ES-I3 (cell line): ENCODE measurements around the gene SETD6.
"Not testable (repeated sequence)": the region's sequence is repeated elsewhere in the genome, so short reads cannot be mapped to it uniquely, and the experiment has no call there.

ENCODE experiments used
- H3K36me3 ChIP-seq: 2 replicates; pipeline ENCODE4 v1.6.1; 2013; ENCODE audit warnings: mild to moderate bottlenecking, low read length, control low read depth, moderate library complexity; ENCODE audit not compliant: insufficient read depth
- H3K4me1 ChIP-seq: 2 replicates; pipeline ENCODE4 v1.6.1; 2013; ENCODE audit warnings: mild to moderate bottlenecking, control low read depth, low read length; ENCODE audit not compliant: insufficient read depth
- H3K9ac ChIP-seq: 2 replicates; pipeline ENCODE4 v1.6.1; 2013; ENCODE audit warnings: low read depth, mild to moderate bottlenecking, low read length, moderate library complexity
- H3K9me3 ChIP-seq: 2 replicates; pipeline ENCODE4 v1.6.1; 2013; ENCODE audit warnings: mild to moderate bottlenecking, low read length, moderate library complexity; ENCODE audit not compliant: control insufficient read depth, insufficient read depth

The SETD6 gene

GRCh38 chr16:58485184-58485887, 30.0 kb upstream of the SETD6 start:
- Histone ChIP-seq H3K4me1 (peaks cover 5% of the 10 kb centered on the region; the same call in 1 of the 2 replicates), H3K9me3 (no peaks in the 10 kb centered on the region), H3K36me3 (no peaks in the 10 kb centered on the region), H3K9ac (no peak overlapping the region)

GRCh38 chr16:58487566-58488351, 27.6 kb upstream of the SETD6 start:
- Histone ChIP-seq H3K4me1 (peaks cover 1% of the 10 kb centered on the region; the same call in 1 of the 2 replicates), H3K36me3 (no peaks in the 10 kb centered on the region), H3K9me3 (no peaks in the 10 kb centered on the region), H3K9ac (peak overlapping the region; percentile 13; the same call in 1 of the 2 replicates)

GRCh38 chr16:58488531-58488930, 26.8 kb upstream of the SETD6 start:
- Histone ChIP-seq H3K9ac (no peak overlapping the region), H3K9me3 (no peaks in the 10 kb centered on the region), H3K4me1 (peaks cover 5% of the 10 kb centered on the region; the same call in 1 of the 2 replicates), H3K36me3 (no peaks in the 10 kb centered on the region)

- Histone ChIP-seq H3K4me1 (peaks cover 5% of the 10 kb centered on the region; the same call in 1 of the 2 replicates), H3K9me3 (no peaks in the 10 kb centered on the region), H3K9ac (no peak overlapping the region)
Measured at GRCh38 chr16:58490065-58490464, 25.3 kb upstream of the SETD6 start.

GRCh38 chr16:58490539-58490938, 24.8 kb upstream of the SETD6 start:
- H3K4me1 ChIP-seq, H3K9me3 ChIP-seq, H3K9ac ChIP-seq, H3K36me3 ChIP-seq: not testable (repeated sequence)

More at GRCh38 chr16:58490065-58490464, 25.3 kb upstream of the SETD6 start:
- H3K36me3 ChIP-seq: no peaks in the 10 kb centered on the region

GRCh38 chr16:58492066-58492465, 23.3 kb upstream of the SETD6 start:
- no peak overlapping the region for H3K9ac ChIP-seq
- no peaks in the 10 kb centered on the region for H3K36me3 ChIP-seq

GRCh38 chr16:58492735-58493134, 22.6 kb upstream of the SETD6 start:
- no peaks in the 10 kb centered on the region for H3K36me3 ChIP-seq
- H3K9me3 ChIP-seq: no peaks in the 10 kb centered on the region
- no peak overlapping the region for H3K9ac ChIP-seq
- peaks cover 5% of the 10 kb centered on the region for H3K4me1 ChIP-seq

More at GRCh38 chr16:58492066-58492465, 23.3 kb upstream of the SETD6 start:
- Histone ChIP-seq H3K9me3 (no peaks in the 10 kb centered on the region), H3K4me1 (peaks cover 5% of the 10 kb centered on the region)

GRCh38 chr16:58493756-58494431, 21.4 kb upstream of the SETD6 start:
- H3K9me3 ChIP-seq: no peaks in the 10 kb centered on the region
- no peaks in the 10 kb centered on the region for H3K36me3 ChIP-seq
- H3K4me1 ChIP-seq: peaks cover 5% of the 10 kb centered on the region
- H3K9ac ChIP-seq: no peak overlapping the region

- no peaks in the 10 kb centered on the region for H3K9me3 ChIP-seq
- no peak overlapping the region for H3K9ac ChIP-seq
- H3K36me3 ChIP-seq: no peaks in the 10 kb centered on the region
- peaks cover 5% of the 10 kb centered on the region for H3K4me1 ChIP-seq
Measured at GRCh38 chr16:58494981-58495520, 20.3 kb upstream of the SETD6 start.

GRCh38 chr16:58495521-58496331, 19.6 kb upstream of the SETD6 start:
- Histone ChIP-seq H3K36me3 (no peaks in the 10 kb centered on the region), H3K4me1 (peaks cover 5% of the 10 kb centered on the region), H3K9ac (no peak overlapping the region), H3K9me3 (no peaks in the 10 kb centered on the region)

- Histone ChIP-seq H3K9ac (no peak overlapping the region), H3K36me3 (no peaks in the 10 kb centered on the region), H3K4me1 (peaks cover 5% of the 10 kb centered on the region), H3K9me3 (no peaks in the 10 kb centered on the region)
Measured at GRCh38 chr16:58497468-58497867, 17.8 kb upstream of the SETD6 start.

GRCh38 chr16:58497935-58498334, 17.4 kb upstream of the SETD6 start:
- Histone ChIP-seq H3K9me3 (no peaks in the 10 kb centered on the region), H3K9ac (no peak overlapping the region), H3K36me3 (no peaks in the 10 kb centered on the region), H3K4me1 (peaks cover 2% of the 10 kb centered on the region)

GRCh38 chr16:58498341-58499091, 16.8 kb upstream of the SETD6 start:
- H3K4me1 ChIP-seq: no peaks in the 10 kb centered on the region; the same call in 1 of the 2 replicates
- no peaks in the 10 kb centered on the region for H3K36me3 ChIP-seq
- no peaks in the 10 kb centered on the region for H3K9me3 ChIP-seq
- H3K9ac ChIP-seq: no peak overlapping the region
